Gastrocnemius medialis (tissue), 4 donors: ENCODE results near the gene EXOC3L4.

Experiments used
- POLR2A ChIP-seq, 2 donors: fragments of 450-650 bp; IDR thresholded peaks; one replicate each; pipeline ENCODE4 v1.6.1; 2017; ENCODE audit warnings: antibody characterized with exemption in 2 of 2, mild to moderate bottlenecking in 2 of 2, moderate library complexity in 2 of 2
- TF ChIP-seq, protein P1 (sequence below), 5 experiments: fragments of 450-650 bp in 3 of 5; fragments of 200-600 bp in 2 of 5; sonication (generic) in 2 of 5; IDR thresholded peaks in 4 of 5; conservative IDR thresholded peaks in 1 of 5; 1 replicate in 4 of 5; 2 replicates in 1 of 5; pipeline ENCODE4 v1.5.1; 2016 to 2019; ENCODE audit warnings: antibody characterized with exemption in 5 of 5, mild to moderate bottlenecking in 3 of 5, moderate library complexity in 3 of 5

DNA sequence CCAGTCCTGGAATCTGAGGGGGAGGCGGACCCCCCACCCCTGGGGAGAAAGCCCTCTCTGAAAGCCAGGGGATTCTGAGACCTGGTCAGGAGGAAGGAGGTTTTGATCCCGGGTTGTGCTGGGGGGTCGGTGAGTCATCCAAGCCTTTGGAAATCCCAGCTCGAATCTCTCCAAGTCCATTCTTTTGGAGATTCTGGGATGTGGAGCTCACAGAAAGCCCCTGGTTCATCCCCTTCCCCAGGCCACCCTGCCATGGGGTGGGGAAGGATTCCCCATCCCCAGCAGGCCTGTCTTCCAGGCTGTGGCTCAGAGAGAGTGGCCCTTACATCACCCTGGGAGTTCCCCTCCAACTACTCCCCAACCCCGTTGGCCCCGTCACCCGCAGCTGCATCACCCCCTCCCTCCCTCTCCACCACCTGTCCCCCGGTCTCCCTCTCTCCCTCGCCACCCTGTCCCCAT, 14.3 kb downstream of the EXOC3L4 start:
- TF ChIP-seq, protein P1, sequence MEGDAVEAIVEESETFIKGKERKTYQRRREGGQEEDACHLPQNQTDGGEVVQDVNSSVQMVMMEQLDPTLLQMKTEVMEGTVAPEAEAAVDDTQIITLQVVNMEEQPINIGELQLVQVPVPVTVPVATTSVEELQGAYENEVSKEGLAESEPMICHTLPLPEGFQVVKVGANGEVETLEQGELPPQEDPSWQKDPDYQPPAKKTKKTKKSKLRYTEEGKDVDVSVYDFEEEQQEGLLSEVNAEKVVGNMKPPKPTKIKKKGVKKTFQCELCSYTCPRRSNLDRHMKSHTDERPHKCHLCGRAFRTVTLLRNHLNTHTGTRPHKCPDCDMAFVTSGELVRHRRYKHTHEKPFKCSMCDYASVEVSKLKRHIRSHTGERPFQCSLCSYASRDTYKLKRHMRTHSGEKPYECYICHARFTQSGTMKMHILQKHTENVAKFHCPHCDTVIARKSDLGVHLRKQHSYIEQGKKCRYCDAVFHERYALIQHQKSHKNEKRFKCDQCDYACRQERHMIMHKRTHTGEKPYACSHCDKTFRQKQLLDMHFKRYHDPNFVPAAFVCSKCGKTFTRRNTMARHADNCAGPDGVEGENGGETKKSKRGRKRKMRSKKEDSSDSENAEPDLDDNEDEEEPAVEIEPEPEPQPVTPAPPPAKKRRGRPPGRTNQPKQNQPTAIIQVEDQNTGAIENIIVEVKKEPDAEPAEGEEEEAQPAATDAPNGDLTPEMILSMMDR (IDR thresholded peaks at IDR 0.05 in 4 of 5, conservative IDR thresholded peaks at IDR 0.05 in 1 of 5): no peak
- no peak for TF ChIP-seq POLR2A (IDR thresholded peaks at IDR 0.05)
